ENCODE data around the gene AP1S1. TPM values are rescaled to one million over a fixed set of nuclear protein-coding genes. Genes with fewer than 3 reads are reported as not detected.

AP1S1 gene
- total and polyA plus RNA-seq, 2 of the 13 experiments (the other 11 are each of a cell fraction or from before 2014, with no cell fraction given) = 57.5 to 68.1 TPM

GRCh38 chr7:101200862-101201599 lies 46.8 kb downstream of the AP1S1 start, which contains the start of gene MOGAT3 (continued):
- TF ChIP-seq ZNF781 (CRISPR knock-in tag; IDR thresholded peaks at IDR 0.05; ENCODE audit: borderline replicate concordance, not compliant biosample characterization) (peak; percentile 89), FOXP1 (IDR thresholded peaks at IDR 0.05) (peak; percentile 43; the same call in 1 of the 2 replicates), FOXP1 (CRISPR knock-in tag; IDR thresholded peaks at IDR 0.05) (peak; percentile 65), ZNF776 (CRISPR knock-in tag; IDR thresholded peaks at IDR 0.05) (no peak; the same call in 1 of the 2 replicates), XRCC5 (optimal IDR thresholded peaks at IDR 0.05; ENCODE audit: low read length) (peak; percentile 40), ZBTB3 (CRISPR knock-in tag; IDR thresholded peaks at IDR 0.05; ENCODE audit: borderline replicate concordance, low read depth) (no peak), ESRRA (CRISPR knock-in tag; IDR thresholded peaks at IDR 0.05; ENCODE audit: low read depth) (peak; percentile 92), SRSF4 (IDR thresholded peaks at IDR 0.05; ENCODE audit: low read depth, low read length, poor library complexity, severe bottlenecking) (no peak), ZKSCAN8 (CRISPR knock-in tag; IDR thresholded peaks at IDR 0.05; ENCODE audit: borderline replicate concordance) (0 out of 2 replicates have a peak, but pooled peaks have one; percentile 26), MTA1 (CRISPR knock-in tag; IDR thresholded peaks at IDR 0.05; ENCODE audit: borderline replicate concordance) (0 out of 2 replicates have a peak, but pooled peaks have one; percentile 65), U2AF2 (IDR thresholded peaks at IDR 0.05; ENCODE audit: low read depth, low read length) (peak; percentile 83; the same call in 1 of the 2 replicates), ZNF207 (IDR thresholded peaks at IDR 0.05; ENCODE audit: borderline replicate concordance) (no peak), ZSCAN20 (CRISPR knock-in tag; IDR thresholded peaks at IDR 0.05; ENCODE audit: borderline replicate concordance) (0 out of 2 replicates have a peak, but pooled peaks have one; percentile 31), ZNF431 (CRISPR knock-in tag; IDR thresholded peaks at IDR 0.05; ENCODE audit: borderline replicate concordance, low read depth) (no peak), GABPA (IDR thresholded peaks at IDR 0.05; ENCODE audit: low read depth, low read length) (no peak), GABPA (CRISPR knock-in tag; IDR thresholded peaks at IDR 0.05; ENCODE audit: low read depth) (peak; percentile 41; the same call in 1 of the 2 replicates), ZBTB7A (CRISPR knock-in tag; IDR thresholded peaks at IDR 0.05) (peak; percentile 24; the same call in 1 of the 2 replicates), BATF2 (CRISPR knock-in tag; IDR thresholded peaks at IDR 0.05) (no peak), ZBTB37 (CRISPR knock-in tag; IDR thresholded peaks at IDR 0.05) (0 out of 2 replicates have a peak, but pooled peaks have one; percentile 46), ZNF879 (CRISPR knock-in tag; IDR thresholded peaks at IDR 0.05) (no peak; the same call in 1 of the 2 replicates)
- TF ChIP-seq, protein P1, sequence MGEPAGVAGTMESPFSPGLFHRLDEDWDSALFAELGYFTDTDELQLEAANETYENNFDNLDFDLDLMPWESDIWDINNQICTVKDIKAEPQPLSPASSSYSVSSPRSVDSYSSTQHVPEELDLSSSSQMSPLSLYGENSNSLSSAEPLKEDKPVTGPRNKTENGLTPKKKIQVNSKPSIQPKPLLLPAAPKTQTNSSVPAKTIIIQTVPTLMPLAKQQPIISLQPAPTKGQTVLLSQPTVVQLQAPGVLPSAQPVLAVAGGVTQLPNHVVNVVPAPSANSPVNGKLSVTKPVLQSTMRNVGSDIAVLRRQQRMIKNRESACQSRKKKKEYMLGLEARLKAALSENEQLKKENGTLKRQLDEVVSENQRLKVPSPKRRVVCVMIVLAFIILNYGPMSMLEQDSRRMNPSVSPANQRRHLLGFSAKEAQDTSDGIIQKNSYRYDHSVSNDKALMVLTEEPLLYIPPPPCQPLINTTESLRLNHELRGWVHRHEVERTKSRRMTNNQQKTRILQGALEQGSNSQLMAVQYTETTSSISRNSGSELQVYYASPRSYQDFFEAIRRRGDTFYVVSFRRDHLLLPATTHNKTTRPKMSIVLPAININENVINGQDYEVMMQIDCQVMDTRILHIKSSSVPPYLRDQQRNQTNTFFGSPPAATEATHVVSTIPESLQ (CRISPR knock-in tag; conservative IDR thresholded peaks at IDR 0.05) = 0 out of 2 replicates have a peak, but pooled peaks have one; percentile 67
- TF ChIP-seq, protein P2, sequence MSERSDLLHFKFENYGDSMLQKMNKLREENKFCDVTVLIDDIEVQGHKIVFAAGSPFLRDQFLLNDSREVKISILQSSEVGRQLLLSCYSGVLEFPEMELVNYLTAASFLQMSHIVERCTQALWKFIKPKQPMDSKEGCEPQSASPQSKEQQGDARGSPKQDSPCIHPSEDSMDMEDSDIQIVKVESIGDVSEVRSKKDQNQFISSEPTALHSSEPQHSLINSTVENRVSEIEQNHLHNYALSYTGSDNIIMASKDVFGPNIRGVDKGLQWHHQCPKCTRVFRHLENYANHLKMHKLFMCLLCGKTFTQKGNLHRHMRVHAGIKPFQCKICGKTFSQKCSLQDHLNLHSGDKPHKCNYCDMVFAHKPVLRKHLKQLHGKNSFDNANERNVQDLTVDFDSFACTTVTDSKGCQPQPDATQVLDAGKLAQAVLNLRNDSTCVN (CRISPR knock-in tag; IDR thresholded peaks at IDR 0.05; ENCODE audit: borderline replicate concordance) = peak; percentile 23; the same call in 1 of the 2 replicates
- TF ChIP-seq, protein P3, sequence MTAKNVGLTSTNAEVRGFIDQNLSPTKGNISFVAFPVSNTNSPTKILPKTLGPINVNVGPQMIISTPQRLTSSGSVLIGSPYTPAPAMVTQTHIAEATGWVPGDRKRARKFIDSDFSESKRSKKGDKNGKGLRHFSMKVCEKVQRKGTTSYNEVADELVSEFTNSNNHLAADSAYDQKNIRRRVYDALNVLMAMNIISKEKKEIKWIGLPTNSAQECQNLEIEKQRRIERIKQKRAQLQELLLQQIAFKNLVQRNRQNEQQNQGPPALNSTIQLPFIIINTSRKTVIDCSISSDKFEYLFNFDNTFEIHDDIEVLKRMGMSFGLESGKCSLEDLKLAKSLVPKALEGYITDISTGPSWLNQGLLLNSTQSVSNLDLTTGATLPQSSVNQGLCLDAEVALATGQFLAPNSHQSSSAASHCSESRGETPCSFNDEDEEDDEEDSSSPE (CRISPR knock-in tag; IDR thresholded peaks at IDR 0.05) = peak; percentile 29

Data from HepG2 (cell line).